Panc1 (cell line): ENCODE measurements around the gene FUBP3.

Experiments used
- CTCF ChIP-seq: fragments of 450-650 bp; IDR thresholded peaks from 2 replicates; pipeline ENCODE4 v1.5.1; 2017; ENCODE audit warnings: mild to moderate bottlenecking
- POLR2AphosphoS5 ChIP-seq: IDR thresholded peaks from 2 replicates; pipeline ENCODE4 v1.6.1; 2012; ENCODE audit warnings: mild to moderate bottlenecking, low read depth, low read length, moderate library complexity
- REST ChIP-seq, 2 experiments: IDR thresholded peaks; 2 replicates each; pipeline ENCODE4 v1.6.1; 2011 to 2012; ENCODE audit warnings: low read depth in 2 of 2, control low read depth in 1 of 2, low read length in 1 of 2, mild to moderate bottlenecking in 1 of 2, moderate library complexity in 1 of 2; ENCODE audit not compliant: insufficient read depth in 1 of 2
- SIN3A ChIP-seq: IDR thresholded peaks from 2 replicates; pipeline ENCODE4 v1.6.1; 2012; ENCODE audit warnings: low read depth, mild to moderate bottlenecking, low read length, moderate library complexity, borderline replicate concordance; ENCODE audit not compliant: insufficient read depth
- TCF7L2 ChIP-seq: IDR thresholded peaks from 2 replicates; pipeline ENCODE4 v1.6.1; 2011; ENCODE audit warnings: mild to moderate bottlenecking, low read depth, low read length, inconsistent platforms

- TF ChIP-seq CTCF (no peak), TCF7L2 (no peak), REST (IDR thresholded peaks at IDR 0.05; ENCODE audit: insufficient read depth in 1 of 2, low read depth in 2 of 2, low read length in 1 of 2) (no peak), POLR2AphosphoS5 (no peak), SIN3A (no peak)
These were observed 85.7 kb downstream of the FUBP3 start for GRCh38 chr9:130665029-130665430.
